DMS114 treated with DMSO at 0.1 percent for 48 hours (cell line): ENCODE data around the gene SNX2.

Experiments
- DNase-seq: peaks from one replicate; lab custom pipeline; 2025; ENCODE audit not compliant: unreplicated experiment; lab: John Stamatoyannopoulos, UW

Gene SNX2

GRCh38 chr5:122772446-122772845, 2.4 kb upstream of the SNX2 start:
- no peak for DNase-seq

DNA sequence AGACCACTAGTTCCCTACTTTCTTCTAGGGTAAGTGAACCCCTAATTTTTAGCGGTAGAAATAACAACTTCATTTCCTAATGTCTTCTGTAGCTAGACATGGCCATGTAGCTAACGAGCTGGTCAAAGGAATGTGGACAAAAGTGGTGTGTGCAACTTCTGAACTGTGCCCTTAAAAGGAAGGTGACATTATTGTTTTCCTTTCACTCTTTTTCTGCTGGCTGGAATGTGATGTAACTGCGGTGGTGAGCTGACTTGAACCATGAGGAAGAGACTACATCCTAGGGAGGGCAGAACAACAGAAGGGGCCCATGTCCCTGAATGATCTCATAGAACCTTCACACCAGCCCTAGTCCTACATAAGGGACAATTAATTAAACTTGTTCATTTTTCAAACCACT, 1.3 kb upstream of the SNX2 start:
- no peak for DNase-seq

DNA sequence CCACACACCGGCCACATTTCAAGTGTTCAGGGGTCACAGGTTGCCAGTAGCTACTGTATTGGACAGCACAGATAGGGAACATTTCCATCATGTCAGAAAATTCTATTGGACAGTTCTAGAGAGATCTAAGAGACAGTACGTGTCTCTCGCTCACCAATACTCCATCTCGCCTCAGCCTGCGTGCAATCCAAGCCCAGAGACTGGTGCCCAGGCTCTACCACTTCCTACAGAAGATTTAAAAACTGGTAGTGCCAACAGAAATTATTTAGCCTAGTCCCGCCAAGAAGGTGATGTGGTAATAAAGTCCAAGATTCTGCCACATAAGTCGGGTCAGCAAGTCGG, 390 bp upstream of the SNX2 start:
- DNase-seq = peak; percentile 46

DNA sequence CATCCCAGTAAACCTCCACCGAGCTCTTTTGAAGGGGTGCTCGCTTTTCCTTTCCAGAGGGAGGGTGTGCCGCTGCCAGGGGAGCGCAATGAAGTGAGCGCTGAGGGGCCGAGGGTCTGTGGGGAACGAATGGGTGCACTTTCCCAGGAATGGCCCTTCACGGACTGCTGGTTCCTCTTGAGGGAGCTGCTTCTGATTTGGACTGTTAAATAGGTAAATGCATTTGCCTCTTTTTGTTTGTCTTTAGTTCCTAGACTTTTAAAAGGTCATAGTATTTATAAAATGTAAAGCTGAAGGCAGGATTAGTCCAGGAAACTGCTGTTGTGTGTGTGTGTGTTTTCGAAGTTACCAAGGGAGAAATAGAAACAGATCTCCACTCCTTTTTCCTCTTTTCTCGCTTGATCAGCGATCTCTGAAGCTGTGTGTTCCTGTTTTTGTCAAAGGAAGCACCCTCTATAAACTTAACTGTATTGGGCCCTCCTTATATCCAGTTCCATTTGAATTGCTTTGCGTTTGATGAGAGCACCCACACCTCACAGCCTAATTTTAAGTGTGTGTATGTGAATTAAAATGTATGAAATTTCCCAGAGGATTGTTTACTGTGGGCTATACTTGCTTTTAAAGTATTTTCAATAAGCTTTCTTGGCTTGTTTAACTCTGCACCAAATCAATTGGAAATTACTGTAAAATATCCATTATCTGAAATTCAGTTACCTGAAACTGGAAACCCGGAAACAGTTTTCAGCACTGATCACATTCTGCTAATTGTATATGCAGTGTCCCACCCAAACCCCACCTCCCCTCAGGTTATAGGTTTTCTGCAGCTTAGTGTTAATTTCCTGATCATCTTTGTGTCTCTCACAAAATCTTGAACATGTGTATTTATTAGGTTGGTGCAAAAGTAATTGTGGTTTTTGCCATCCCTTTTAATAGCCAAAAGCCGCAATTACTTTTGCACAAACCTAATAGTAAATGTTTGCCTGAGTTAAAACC, 966 bp downstream of the SNX2 start:
- no peak for DNase-seq

DNA sequence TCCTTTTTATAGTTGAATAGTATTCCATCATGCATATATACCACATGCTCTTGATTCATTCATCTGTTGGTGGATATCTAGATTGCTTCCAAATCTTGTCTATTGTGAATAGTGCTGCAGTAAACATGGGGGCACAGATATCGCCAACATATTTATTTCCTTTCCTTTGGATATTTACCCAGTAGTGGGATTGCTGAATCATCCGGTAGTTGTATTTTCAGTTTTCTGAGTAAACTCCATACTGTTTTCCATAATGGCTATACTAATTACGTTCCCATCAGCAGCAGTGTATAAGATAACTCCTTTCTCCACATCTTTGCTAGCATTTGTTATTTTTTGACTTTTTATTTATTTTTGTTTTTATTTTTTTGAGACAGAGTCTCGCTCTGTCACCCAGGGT, 3.3 kb downstream of the SNX2 start:
- DNase-seq = no peak

DNA sequence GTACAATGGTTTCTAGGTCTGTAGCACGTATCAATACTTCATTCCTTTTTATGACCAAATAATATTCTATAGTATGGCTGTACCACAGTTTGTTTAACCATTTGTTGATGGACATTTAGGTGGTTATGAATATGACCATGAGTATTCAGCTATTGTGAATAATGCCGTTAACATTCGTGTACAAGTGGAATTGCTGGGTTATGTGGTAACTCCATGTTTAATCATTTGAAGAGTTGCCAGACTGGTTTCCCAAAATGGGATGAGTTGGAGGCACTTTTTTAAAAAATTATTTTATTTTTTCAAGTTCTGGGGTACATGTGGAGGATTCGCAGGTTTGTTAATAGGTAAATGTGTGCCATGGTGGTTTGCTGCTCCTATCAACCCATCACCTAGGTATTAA, 4.6 kb downstream of the SNX2 start:
- no peak for DNase-seq

DNA sequence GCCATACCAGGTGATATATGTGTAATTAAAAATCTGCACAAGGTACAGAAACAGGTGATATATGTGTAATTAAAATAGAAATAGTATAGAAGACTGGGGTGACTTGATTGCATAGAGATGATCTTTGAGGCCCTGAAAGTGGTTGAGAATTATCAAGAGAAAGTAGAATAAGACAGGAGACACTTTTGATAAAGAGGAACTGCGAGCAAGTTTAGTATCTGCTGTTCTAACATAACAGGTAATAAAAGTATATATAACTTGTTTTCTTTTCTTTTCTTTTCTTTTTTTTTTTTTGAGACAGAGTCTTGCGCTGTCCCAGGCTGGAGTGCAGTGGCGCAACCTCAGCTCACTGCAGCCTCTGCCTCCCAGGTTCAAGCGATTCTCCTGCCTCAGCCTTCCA, 5.4 kb downstream of the SNX2 start:
- DNase-seq = no peak

DNA sequence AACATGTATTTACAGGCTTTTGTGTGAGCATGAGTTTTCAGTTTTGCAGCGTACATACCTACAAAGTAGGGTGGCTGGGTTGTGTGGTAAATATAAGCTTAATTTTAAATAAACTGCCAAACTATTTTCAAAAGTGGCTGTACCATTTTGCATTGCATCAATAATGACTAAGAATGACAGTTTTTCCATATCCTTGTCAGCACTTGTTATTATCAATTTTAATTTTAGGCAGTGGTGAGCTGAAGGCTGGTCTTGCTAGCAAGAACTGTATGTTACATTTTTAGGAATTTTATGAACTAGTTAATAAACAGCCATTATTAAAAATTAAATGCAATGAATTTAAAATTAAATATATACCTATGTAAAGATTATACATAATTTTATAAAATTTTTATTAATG, 6.6 kb downstream of the SNX2 start:
- no peak for DNase-seq

DNA sequence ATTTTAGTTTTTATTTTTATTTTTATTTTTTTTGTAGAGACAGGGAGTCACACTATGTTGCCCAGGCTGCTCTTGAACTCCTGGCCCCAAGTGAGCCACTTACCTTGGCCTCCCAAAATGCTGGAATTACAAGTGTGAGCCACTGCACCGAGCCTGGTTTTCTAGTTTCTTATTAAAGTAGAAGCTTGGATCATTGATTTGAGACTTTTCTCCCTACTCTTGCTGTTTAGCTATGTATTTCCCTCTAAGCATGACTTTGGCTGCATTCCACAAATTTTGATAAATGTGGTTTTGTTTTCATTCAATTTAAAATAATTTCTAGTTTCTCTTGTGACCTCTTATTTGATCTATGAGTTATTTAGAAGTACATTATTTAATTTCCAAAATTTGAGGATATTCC, 10.4 kb downstream of the SNX2 start:
- no peak for DNase-seq

DNA sequence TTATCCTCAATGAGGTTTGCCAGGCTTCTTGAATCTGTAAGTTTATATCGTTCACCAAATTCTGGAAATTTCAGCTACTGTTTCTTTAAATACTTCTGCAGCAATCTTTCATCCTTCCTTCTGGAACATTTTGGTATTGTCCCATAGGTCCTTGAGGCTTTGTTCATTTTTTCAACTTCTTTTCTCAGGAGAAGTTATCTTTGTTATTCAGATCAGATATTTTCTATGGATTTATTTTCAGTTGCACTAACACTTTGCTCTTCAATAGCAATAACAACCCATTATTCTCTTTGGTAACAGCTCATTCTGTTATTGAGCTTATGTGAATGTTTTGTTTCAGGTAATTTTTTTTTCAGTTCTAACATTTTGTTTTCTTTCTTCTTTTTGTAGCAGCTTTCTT, 13.5 kb downstream of the SNX2 start:
- no peak for DNase-seq

DNA sequence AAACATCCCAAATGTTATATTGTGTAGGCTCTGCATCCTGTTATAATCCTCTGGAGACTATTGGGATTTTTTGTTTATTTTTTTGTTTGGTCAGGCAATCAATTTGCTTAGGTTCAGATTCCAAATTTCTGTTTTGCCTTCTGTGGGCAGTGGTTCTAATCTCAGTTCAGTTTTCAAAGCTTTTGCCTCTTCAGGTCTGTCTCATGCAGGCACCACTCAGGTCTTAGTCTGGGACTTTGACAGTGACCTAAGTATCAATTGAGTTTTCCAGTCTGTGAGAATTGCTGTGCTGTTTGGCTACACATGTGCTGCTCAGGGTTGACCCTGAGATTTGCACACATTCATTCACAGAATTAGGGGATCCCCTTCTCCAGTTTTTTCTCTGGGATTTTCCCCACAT, 14.1 kb downstream of the SNX2 start:
- no peak for DNase-seq

DNA sequence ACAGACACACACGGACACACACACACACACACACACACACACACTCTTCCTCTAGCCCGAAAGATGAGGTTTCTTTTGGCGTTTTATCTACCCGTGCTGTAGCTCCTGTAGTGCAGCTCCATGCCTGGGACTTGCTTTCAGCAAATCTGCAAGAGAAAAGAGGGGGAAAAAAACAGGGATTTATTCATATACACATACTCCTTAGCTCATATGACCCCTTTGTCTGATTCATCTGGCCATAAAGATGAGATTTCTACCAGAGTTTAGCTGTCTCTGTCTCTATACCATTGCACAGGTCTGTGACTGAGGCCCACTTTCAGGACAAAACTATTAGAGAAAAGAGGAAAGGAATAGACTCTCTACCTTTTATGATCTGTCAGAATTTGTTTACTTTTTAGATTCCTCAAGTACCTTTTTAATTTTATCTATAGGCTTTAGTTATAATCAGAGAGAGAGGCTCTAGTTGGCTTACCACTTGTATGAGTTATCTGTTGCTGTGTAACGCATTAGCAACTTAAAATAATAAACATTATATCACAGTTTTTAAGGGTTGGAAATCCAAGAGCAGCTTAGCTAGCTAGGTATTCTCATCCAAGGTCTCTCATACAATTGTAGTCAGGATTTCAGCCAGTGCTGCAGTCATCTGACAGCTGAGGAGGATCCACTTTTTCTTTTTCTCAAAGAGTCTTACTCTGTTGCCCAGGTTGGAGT, 14.7 kb downstream of the SNX2 start:
- DNase-seq = no peak

DNA sequence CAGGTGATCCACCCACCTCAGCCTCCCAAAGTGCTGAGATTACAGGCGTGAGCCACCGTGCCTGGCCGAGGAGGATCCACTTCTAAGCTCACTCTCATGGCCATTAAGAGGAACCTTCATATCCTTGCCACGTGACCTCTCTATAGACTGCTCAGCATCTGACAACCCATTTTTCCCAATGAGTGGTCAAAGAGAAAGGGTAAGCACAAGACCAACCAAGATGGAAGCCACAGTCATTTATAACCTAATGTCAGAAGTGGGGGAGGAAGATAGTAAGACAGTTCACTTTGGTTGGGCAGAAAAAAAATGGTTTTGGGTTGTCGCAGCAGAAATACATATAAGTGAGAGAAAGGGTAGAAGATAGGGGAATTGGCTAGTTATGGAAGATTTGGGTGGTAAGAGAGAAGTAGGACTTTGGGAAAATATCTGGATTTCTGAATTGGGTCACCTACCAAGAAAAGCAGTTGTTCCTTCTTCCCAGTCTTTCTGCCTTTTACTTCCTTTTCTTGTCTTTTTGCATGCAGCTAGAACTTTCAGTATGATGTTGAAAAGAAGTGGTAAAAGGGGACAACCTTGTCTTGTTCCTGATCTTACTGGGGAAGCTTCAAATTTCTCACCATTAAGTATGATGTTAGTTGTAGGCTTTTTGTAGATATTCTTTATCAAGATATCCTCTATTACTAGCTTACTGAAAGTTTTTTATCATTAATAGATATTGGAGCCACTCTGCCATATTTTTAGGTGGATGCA, 15.6 kb downstream of the SNX2 start:
- DNase-seq = no peak

DNA sequence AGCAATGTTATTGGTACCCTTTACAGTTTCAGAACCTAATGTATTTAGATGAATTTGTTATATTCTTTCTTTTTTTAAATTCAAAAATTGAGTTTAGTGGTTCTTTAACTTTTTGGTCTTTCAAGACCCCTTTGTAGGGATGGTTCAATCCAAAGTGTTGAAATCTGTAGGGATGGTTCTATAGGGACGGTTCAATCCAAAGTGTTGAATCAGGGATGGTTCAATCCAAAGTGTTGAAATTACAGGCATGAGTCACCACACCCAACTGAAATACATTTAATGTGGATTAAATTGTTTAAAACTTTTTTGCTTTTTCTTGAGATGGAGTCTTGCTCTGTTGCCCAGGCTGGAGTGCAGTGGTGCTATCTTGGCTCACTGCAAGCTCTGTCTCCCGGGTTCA, 30.6 kb downstream of the SNX2 start:
- DNase-seq = no peak

- DNase-seq = no peak
Observed at GRCh38 chr5:122810405-122810804, 35.5 kb downstream of the SNX2 start.

- DNase-seq = no peak
Observed at GRCh38 chr5:122815218-122815767, 40.4 kb downstream of the SNX2 start.

DNA sequence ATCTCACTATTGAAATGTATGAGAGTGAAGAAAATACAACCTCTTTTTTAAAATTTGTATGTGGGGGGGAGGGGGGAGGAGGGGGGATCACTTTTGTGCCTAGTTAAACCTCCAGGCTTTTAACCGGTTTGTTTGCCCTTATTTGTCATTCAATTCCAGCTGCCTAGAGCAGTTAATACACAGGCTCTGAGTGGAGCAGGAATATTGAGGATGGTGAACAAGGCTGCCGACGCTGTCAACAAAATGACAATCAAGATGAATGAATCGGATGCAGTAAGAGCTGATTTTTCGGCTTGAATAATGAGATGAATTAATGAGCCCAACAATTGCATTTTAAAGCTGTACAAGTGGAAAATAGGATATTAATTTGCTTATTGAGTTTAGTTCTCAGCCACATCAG, 41.9 kb downstream of the SNX2 start:
- DNase-seq = no peak

DNA sequence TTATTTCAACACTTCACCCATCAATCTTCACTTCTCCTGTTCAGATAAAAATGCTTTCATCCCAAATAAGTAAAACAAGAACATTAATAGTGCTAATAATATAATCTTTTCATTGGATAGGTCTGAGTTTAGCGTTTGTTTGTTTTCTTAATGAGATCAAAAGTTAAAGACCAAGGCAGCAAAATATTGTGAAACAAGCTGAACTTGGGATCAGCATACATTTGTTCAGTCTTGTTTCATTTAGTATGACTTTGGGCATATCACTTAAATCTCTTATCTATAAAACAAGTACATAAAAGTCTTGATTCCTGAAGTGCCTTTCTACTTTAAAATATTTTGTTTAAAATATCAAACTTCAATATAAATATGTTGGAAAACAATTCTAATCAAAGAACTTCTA, 57.1 kb downstream of the SNX2 start:
- DNase-seq = no peak

DNA sequence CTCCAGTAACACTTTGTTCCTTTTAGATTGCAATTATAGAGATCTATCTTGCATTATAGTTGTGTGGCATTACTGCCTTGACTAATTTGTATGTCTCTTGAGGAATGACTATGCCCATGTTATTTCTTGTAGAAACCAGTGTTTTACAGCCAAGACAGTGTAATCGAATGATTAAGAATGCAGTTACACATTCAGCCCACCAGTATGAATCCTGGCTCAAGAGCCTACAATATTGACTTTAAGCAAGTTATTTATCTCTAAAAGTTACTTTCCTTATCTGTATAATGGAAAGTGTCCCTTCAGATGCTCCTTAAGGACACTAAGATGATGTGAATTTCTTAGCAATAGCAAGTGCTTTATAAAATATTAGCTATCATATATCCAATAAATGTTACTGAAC, 60.8 kb downstream of the SNX2 start:
- DNase-seq = no peak

GRCh38 chr5:122836947-122837346, 62.1 kb downstream of the SNX2 start:
- no peak for DNase-seq

- DNase-seq = no peak
Observed at GRCh38 chr5:122839731-122840130, 64.9 kb downstream of the SNX2 start.
